ENCODE data around the gene FUCA2.
"Not testable (repeated sequence)": the region's sequence is repeated elsewhere in the genome, so short reads cannot be mapped to it uniquely, and the experiment has no call there.

Gene FUCA2

GRCh38 chr6:143536461-143536865 lies 24.9 kb upstream of the FUCA2 start:
- peak; percentile 16 to 69 (median 34) for DNase-seq

DNA sequence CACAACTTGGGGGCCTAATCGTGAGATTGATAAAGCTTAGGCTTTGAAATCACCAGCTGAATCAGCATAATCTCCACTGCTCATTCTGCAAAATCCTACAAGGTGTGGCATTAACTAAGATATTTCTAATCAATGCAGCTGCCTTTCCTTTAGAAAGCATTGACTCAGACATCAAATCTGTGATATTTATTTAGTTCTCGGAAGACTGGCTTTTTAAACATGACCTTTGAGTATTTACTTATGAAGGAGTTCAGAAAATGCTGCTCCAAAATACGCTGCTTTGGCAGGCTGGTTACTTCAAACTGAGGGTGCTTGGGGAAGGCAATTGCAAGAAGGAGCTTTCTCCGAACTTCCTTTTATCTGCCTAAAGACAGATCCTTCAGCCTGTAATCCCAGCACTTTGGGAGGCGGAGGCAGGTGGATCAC lies 23.7 kb upstream of the FUCA2 start:
- no peak for DNase-seq

- peak in 1 of 5 donors; percentile 40 for DNase-seq
Observed at GRCh38 chr6:143531720-143532499, 20.4 kb upstream of the FUCA2 start.

DNA sequence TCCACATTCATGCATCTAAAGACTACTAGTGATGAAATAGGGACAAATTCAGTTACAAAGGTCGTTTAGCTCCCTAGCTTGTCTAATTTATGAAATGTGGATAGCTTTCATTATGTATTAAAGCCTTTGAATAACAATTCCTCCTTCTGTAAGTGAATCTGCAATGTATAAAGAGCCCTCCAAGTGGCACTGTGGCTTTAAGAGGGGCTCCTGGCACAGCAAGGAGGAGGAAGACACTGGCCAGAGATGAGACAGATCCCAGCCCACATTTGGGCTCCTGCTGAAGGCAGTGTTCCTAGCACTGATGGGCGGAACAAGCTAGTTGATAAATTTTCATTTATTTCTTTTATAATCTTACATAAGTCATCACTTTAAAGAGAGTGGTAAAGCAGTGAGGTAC lies 17.6 kb upstream of the FUCA2 start:
- DNase-seq: no peak

DNA sequence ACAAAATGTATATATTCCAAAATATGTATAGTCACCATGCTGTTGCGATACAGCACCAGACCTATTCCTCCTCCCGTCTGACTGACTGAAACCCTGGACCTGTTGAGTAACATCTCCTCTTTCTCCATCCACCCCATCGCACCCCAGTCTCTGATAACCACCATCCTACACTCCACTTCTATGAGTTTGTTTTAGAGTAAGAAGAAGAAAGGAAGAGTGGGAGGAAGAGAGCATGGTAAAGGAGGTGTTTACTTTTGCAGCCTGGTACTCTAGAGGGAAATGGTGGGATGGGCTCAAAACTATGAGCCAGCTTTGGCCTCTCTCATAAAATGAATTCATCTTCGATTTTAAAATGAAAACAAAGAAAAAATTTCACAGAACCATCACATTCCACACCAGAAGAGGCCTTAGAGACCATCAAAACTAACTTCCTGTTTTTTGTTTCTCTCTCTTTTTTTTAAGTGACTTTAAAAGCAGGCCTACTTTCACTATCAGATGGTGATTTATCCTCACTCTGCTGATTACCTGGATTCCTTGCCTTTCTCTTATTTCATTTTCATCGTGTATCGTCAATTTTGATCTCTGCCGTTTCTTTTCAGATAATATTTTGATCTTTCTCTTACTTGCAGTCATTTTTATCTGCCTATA lies 16.8 kb upstream of the FUCA2 start:
- peak in 1 of 5 donors; percentile 22 for DNase-seq

- no peak for DNase-seq
Observed at GRCh38 chr6:143527677-143528076, 16.2 kb upstream of the FUCA2 start.

- no peak for DNase-seq
Observed at GRCh38 chr6:143525356-143525755, 13.8 kb upstream of the FUCA2 start.

- no peak for DNase-seq
Observed at GRCh38 chr6:143522039-143522600, 10.6 kb upstream of the FUCA2 start.

DNA sequence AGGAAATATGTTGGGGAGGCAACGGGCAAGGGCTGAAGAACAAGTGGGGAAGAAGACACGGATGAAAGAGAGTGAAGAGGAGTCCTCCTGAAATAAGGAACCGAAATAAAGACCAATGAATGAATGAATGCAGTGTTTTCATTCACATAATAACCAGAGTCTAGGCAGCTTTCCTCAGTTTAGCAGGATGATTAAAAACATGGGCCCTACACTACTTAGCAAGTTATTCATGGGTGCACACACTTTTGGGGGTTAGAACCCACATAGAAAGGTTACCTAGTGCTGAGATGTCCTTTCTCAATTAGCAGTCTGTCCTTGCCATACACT lies 5.9 kb upstream of the FUCA2 start:
- no peak for DNase-seq

DNA sequence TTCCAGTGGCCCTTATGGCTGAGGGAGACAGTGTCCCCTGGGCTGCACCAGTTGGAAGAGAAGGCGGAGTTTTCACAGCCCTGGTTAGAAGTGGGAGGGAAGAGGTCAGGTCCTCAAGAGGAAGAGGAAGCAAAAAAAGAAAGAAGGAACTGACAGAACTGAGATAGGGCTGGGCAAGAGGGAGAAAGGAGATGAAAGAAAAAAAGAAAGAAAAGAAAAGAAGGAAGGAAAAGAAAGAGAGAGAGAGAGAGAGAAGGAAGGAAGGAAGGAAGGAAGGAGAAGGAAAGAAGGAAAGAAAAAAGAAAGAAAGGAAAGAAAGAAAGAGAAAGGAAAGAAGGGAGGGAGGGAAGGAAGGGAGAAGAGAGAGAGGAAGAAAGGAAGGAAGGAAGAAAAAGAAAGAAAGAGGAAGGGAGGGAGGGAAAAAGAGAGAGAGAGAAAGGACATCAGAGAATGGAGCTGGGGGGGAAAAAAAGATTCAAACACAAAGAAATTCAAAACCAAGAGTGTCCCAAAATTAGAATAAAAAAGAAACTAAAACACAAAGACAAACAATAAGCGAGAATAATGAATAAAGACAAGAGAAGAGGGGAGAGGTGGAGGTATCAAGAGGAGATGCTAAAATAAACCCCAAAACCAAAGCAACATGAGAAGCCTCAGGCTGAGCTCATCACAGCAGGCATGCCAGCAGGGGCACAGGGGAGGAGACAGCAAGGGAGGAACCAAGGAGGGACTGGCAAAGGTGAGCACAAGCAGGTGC lies 5.3 kb upstream of the FUCA2 start:
- no peak for DNase-seq

DNA sequence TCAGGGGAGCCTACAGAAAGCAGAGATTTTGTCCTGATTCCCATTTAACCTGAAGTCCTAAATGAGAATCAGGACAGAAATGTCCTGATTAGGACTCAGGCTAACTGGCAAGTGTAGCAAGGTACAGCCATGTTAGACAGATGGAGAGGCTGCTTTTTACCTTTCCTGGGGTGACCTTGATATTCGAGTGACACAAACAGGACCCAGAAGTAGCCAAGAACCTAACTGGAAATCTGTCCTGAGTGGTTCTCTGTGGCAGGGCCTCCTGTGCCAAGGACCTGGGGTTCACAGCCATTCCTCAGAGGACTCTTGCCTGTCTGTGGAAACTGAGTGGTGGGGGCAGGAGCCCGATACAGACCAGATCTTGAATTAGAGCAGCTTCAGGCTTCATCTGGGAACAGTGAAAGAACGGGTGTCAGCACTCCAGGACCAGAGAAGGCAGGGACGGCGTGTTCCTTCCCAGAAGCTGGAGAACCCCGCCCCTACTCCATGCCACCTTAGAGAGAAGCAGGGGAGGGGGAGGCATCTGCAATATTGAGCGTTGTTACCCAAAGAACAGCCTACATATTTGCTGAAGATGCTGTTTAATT lies 4.3 kb upstream of the FUCA2 start:
- no peak for DNase-seq

DNA sequence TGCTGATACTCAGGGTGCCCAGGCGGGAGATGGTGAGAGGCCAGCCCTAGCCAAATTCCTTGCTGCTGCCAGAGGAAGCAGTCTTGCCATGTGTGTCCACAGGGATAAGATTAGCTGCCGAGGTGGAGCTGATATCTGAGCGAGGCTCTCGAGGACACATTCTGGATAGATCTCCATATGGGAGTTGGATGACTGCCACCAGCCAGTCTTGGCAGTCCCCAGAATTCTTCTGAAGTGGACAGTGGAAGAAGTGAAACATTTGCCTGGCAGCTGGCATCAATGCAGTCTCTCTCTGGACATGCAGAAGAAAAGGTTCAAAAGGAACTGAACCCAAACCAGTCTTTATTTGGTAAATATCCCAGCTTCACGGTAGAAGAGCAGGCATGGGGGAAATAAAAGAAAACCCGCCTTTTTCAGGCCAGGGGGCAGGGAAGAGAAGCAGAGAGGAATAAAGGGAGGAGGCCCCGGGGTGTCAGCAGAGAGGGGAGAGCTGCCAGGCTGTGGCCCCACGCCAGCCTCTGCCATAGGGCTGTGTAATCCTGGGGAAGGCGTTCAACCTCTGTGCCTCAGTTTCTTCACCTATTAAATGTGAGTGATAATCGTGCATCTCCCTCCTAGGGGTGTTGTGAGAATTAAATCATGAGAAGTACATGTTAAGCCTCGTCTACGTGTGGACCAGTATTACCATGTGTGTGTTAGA lies 3.7 kb upstream of the FUCA2 start:
- no peak for DNase-seq

- DNase-seq: peak in 2 of 5 donors; percentile 37 to 45
Observed at GRCh38 chr6:143513410-143513809, 1.9 kb upstream of the FUCA2 start.

- DNase-seq: not testable (repeated sequence)
Observed at GRCh38 chr6:143510326-143510725, 1.2 kb downstream of the FUCA2 start.

- no peak for DNase-seq
Observed at GRCh38 chr6:143507358-143508145, 4.0 kb downstream of the FUCA2 start.

GRCh38 chr6:143506620-143507019 lies 4.9 kb downstream of the FUCA2 start:
- no peak for DNase-seq

- no peak for DNase-seq
Observed at GRCh38 chr6:143506199-143506598, 5.3 kb downstream of the FUCA2 start.

DNA sequence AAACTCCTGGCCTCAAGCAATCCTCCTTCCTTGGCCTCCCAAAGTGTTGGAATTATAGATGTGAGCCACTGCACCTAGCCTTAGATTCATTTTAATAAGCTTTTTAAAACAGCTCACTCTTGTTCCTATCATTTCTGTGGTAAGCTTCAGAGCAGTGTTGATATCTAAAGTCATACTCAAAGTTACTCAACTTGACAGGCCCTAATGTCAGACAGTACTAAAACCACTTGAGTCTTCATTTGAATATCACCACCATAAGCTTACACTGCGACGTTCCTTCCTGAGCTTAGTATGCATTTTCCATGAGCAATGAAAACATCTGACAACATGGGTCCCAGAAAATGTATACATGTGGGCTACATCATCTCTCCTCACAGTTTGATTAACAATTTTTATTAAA lies 6.0 kb downstream of the FUCA2 start:
- no peak for DNase-seq

DNA sequence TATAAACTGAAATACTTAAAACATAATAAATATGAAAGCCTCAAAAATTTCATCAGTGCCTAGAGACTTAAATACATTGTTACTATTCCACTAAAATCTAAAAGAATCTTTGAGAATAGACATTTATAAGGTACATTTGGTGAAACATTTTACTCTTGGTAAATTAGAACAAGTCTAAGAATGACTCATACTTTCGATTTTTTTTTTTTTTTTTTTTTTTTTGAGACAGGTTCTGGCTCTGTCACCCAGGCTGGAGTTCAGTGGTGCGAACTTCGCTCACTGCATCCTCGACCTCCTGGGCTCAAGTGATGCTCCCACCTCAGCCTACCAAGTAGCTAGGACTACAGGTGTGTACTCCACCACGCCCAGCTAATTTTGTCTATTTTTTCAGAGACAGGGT lies 6.4 kb downstream of the FUCA2 start:
- DNase-seq: no peak

- DNase-seq: no peak
Observed at GRCh38 chr6:143504369-143504768, 7.2 kb downstream of the FUCA2 start.

DNA sequence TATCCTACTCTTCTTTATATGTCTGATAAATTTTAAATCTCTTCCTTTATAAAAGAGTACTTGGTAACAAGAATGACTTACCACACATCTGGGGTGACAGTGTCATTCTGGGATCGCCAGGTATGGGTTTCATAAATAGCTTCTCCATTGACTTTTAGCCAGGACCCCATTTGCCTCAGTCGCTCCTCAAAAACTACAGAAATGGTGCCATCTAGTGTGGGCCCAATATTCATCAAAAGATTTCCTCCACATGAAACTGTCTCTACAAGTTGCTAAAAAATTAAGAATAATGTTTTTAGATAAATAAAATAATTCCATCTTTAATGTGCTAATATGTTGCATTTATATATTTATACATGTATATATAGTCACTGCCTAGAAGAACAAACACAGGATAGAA lies 9.7 kb downstream of the FUCA2 start:
- no peak for DNase-seq

DNA sequence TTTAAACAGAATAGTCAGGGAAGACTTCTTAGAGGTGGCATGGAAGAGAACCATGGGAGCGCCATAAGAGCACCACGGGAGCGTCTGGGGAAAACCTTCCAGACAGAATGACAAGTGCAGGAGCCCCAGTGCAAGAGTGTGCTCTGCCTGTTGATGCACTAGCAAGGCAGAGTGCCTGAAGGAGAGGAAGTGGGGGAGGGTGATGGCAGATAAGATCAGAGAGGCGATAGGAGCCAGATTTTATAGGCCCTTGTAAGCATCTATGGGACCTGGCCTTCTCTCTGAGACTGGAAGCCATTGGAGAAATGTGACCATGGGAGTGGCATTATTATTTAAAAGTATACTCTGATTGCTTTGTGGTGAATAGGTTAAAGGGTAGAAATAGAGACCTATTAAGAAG lies 13.1 kb downstream of the FUCA2 start:
- DNase-seq: peak in 1 of 5 donors; percentile 17

All from T-helper 1 cell (primary cell).